IMR-90 (cell line): ENCODE measurements around the gene PAK6. TPM values are rescaled to one million over a fixed set of nuclear protein-coding genes. Genes with fewer than 3 reads are reported as not detected.

Experiments
- ATAC-seq: fragments of 200-7000 bp; cut with Tn5 transposase; 2 replicates; pipeline ENCODE4 v1.9.1; 2020; ENCODE audit warnings: low read depth, mild to moderate bottlenecking, moderate library complexity
- BruUV-seq: library from RNA; stranded (reverse); fragments of 400-500 nt; replicated peaks from 2 replicates; lab custom pipeline; 2021; lab: Mats Ljungman, UMichigan
- CTCF ChIA-PET: fragments of 300-600 bp; formaldehyde crosslinking; extraction: SDS; loops from one replicate; lab custom pipeline; 2021; ENCODE audit warnings: antibody characterized with exemption; lab: Yijun Ruan, JAX
- POLR2A ChIA-PET: fragments of 300-600 bp; sonication (Branson Sonifier 250); formaldehyde crosslinking; loops from one replicate; lab custom pipeline; 2022; ENCODE audit warnings: antibody characterized with exemption; ENCODE audit not compliant: unreplicated experiment; lab: Charles Lee
- DNase-seq: peaks from one replicate; pipeline ENCODE4 v3.0.0; 2013
- H2AFZ ChIP-seq: replicated peaks from 2 replicates; pipeline ENCODE3; 2013; ENCODE audit warnings: low read length, mild to moderate bottlenecking; ENCODE audit not compliant: poor library complexity
- H2AK5ac ChIP-seq: 2 replicates; pipeline ENCODE4 v1.6.1; 2013; ENCODE audit warnings: low read depth, low read length, inconsistent platforms
- H2AK9ac ChIP-seq: replicated peaks from 2 replicates; pipeline ENCODE3; 2013; ENCODE audit warnings: mild to moderate bottlenecking, low read depth, low read length, moderate library complexity; ENCODE audit not compliant: poor library complexity
- H2BK120ac ChIP-seq: 2 replicates; pipeline ENCODE4 v1.6.1; 2013; ENCODE audit warnings: low read depth, low read length, inconsistent platforms
- H2BK15ac ChIP-seq: 3 replicates; pipeline ENCODE4 v1.6.1; 2013; ENCODE audit warnings: low read depth, low read length, inconsistent platforms
- H2BK20ac ChIP-seq: 2 replicates; pipeline ENCODE4 v1.6.1; 2013; ENCODE audit warnings: low read depth, mild to moderate bottlenecking, inconsistent platforms, low read length, moderate library complexity
- H2BK5ac ChIP-seq: 2 replicates; pipeline ENCODE4 v1.6.1; 2013; ENCODE audit warnings: mild to moderate bottlenecking, low read depth, low read length, inconsistent platforms; ENCODE audit not compliant: poor library complexity, severe bottlenecking
- H3K14ac ChIP-seq: replicated peaks from 2 replicates; pipeline ENCODE4 v1.6.1; 2013; ENCODE audit warnings: low read depth, low read length, inconsistent platforms
- H3K18ac ChIP-seq: 2 replicates; pipeline ENCODE4 v1.6.1; 2013; ENCODE audit warnings: low read depth, low read length, control low read depth
- H3K23ac ChIP-seq: 2 replicates; pipeline ENCODE4 v1.6.1; 2013; ENCODE audit warnings: low read depth, low read length, inconsistent platforms
- H3K27ac ChIP-seq: 2 replicates; pipeline ENCODE4 v1.5.1; 2013; ENCODE audit warnings: mild to moderate bottlenecking, control low read depth, low read length; ENCODE audit not compliant: insufficient read depth
- H3K27me3 ChIP-seq: 2 replicates; pipeline ENCODE4 v1.6.1; 2013; ENCODE audit warnings: low read length; ENCODE audit not compliant: control insufficient read depth, insufficient read depth
- H3K36me3 ChIP-seq: 2 replicates; pipeline ENCODE4 v1.6.1; 2013; ENCODE audit warnings: low read length, mixed read lengths; ENCODE audit not compliant: control insufficient read depth, insufficient read depth
- H3K4ac ChIP-seq: 2 replicates; pipeline ENCODE4 v1.6.1; 2013; ENCODE audit warnings: low read depth, low read length, inconsistent platforms
- H3K4me1 ChIP-seq: 2 replicates; pipeline ENCODE4 v1.6.1; 2013; ENCODE audit warnings: low read length, mixed read lengths; ENCODE audit not compliant: control insufficient read depth, insufficient read depth
- H3K4me2 ChIP-seq: 2 replicates; pipeline ENCODE4 v1.6.1; 2013; ENCODE audit warnings: low read depth, mild to moderate bottlenecking, control low read depth, low read length, moderate library complexity
- H3K4me3 ChIP-seq: 2 replicates; pipeline ENCODE4 v1.5.1; 2013; ENCODE audit warnings: low read depth, mild to moderate bottlenecking, control low read depth, low read length, moderate library complexity; ENCODE audit not compliant: insufficient read depth
- H3K56ac ChIP-seq: 2 replicates; pipeline ENCODE4 v1.6.1; 2013; ENCODE audit warnings: low read length, inconsistent platforms; ENCODE audit not compliant: insufficient read depth; ENCODE audit errors: extremely low read depth
- H3K79me1 ChIP-seq, 2 experiments: 2 replicates each; pipeline ENCODE4 v1.6.1; 2013; ENCODE audit warnings: low read length in 2 of 2, inconsistent platforms in 1 of 2, low read depth in 1 of 2
- H3K9ac ChIP-seq: 2 replicates; pipeline ENCODE4 v1.6.1; 2013; ENCODE audit warnings: low read depth, low read length, control low read depth
- H3K9me1 ChIP-seq: 2 replicates; pipeline ENCODE4 v1.6.1; 2013; ENCODE audit warnings: low read length, inconsistent platforms; ENCODE audit not compliant: insufficient read depth
- H3K9me3 ChIP-seq: 2 replicates; pipeline ENCODE4 v1.6.1; 2013; ENCODE audit warnings: low read length; ENCODE audit not compliant: control insufficient read depth, insufficient read depth
- H4K20me1 ChIP-seq: 2 replicates; pipeline ENCODE4 v1.6.1; 2013; ENCODE audit warnings: low read length, inconsistent platforms; ENCODE audit not compliant: insufficient read depth
- H4K5ac ChIP-seq: 2 replicates; pipeline ENCODE4 v1.6.1; 2013; ENCODE audit warnings: mild to moderate bottlenecking, low read depth, low read length, control low read depth
- H4K8ac ChIP-seq, 2 experiments: 2 replicates each; pipeline ENCODE4 v1.6.1; 2013; ENCODE audit warnings: low read depth in 2 of 2, low read length in 2 of 2, control low read depth in 1 of 2, inconsistent platforms in 1 of 2
- H4K91ac ChIP-seq: 2 replicates; pipeline ENCODE4 v1.6.1; 2013; ENCODE audit warnings: low read depth, low read length, inconsistent platforms; ENCODE audit not compliant: insufficient read depth
- BHLHE40 ChIP-seq: fragments of 150-350 bp; IDR thresholded peaks from 2 replicates; pipeline ENCODE4 v1.6.1; 2016; ENCODE audit warnings: mild to moderate bottlenecking, low read depth, low read length
- CEBPB ChIP-seq: IDR thresholded peaks from 2 replicates; pipeline ENCODE4 v1.6.1; 2012; ENCODE audit warnings: low read depth, low read length, improper control_type of control experiment
- CHD1 ChIP-seq: IDR thresholded peaks from 2 replicates; pipeline ENCODE4 v1.6.1; 2012; ENCODE audit warnings: low read depth, low read length, improper control_type of control experiment
- CTCF ChIP-seq: conservative IDR thresholded peaks from 2 replicates; pipeline ENCODE4 v1.5.1; 2012; ENCODE audit warnings: mild to moderate bottlenecking, low read depth, low read length, improper control_type of control experiment
- FOS ChIP-seq: fragments of 150-350 bp; IDR thresholded peaks from 2 replicates; pipeline ENCODE4 v1.6.1; 2016; ENCODE audit warnings: low read depth, low read length
- MAZ ChIP-seq: IDR thresholded peaks from 2 replicates; pipeline ENCODE4 v1.6.1; 2012; ENCODE audit warnings: low read depth, mild to moderate bottlenecking, low read length, improper control_type of control experiment, moderate library complexity, borderline replicate concordance
- MXI1 ChIP-seq: IDR thresholded peaks from 2 replicates; pipeline ENCODE4 v1.6.1; 2012; ENCODE audit warnings: low read depth, mild to moderate bottlenecking, low read length, moderate library complexity, borderline replicate concordance
- NFE2L2 ChIP-seq: fragments of 150-350 bp; IDR thresholded peaks from 2 replicates; pipeline ENCODE4 v1.6.1; 2016; ENCODE audit warnings: low read depth, mild to moderate bottlenecking, low read length
- POLR2A ChIP-seq: IDR thresholded peaks from 2 replicates; pipeline ENCODE4 v1.6.1; 2012; ENCODE audit warnings: mild to moderate bottlenecking, low read depth, low read length
- RAD21 ChIP-seq: IDR thresholded peaks from 2 replicates; pipeline ENCODE4 v1.6.1; 2012; ENCODE audit warnings: low read length, improper control_type of control experiment
- RCOR1 ChIP-seq: IDR thresholded peaks from 2 replicates; pipeline ENCODE4 v1.6.1; 2012; ENCODE audit warnings: mild to moderate bottlenecking, low read length, improper control_type of control experiment; ENCODE audit not compliant: insufficient replicate concordance
- RFX5 ChIP-seq: IDR thresholded peaks from 2 replicates; pipeline ENCODE4 v1.8.0; 2012; ENCODE audit warnings: low read depth, mild to moderate bottlenecking, low read length, moderate library complexity
- SMC3 ChIP-seq: fragments of 150-350 bp; IDR thresholded peaks from 2 replicates; pipeline ENCODE4 v1.6.1; 2016; ENCODE audit warnings: low read depth, mild to moderate bottlenecking, antibody characterized with exemption, low read length, moderate library complexity
- WGBS, 2 experiments: methylation state at CpG; one replicate each; pipeline versions ENCODE4 v1.1.5 to v1.1.7; 2013; ENCODE audit warnings: missing lambda C conversion rate in 2 of 2; ENCODE audit not compliant: insufficient read length in 1 of 2; ENCODE audit errors: extremely low coverage in 2 of 2; 5-methylcytosine and 5-hydroxymethylcytosine counted together
- dilution Hi-C: fragments of 300-500 bp; cut with HindIII; formaldehyde crosslinking; loops from one replicate; pipeline ENCODE4 v1.14.3; 2018; ENCODE audit warnings: low sequenced_read_pairs; ENCODE audit not compliant: unreplicated experiment
- in situ Hi-C: fragments of 300-500 bp; cut with MboI; formaldehyde crosslinking; loops from 3 replicates; pipeline ENCODE4 v1.14.3; 2019; ENCODE audit warnings: low sequenced_read_pairs, inconsistent platforms, mixed read lengths
- intact Hi-C: fragments of 100-400 bp; cut with micrococcal nuclease; formaldehyde crosslinking; loops from 2 replicates; pipeline ENCODE4 v1.10.0; 2022
- polyA plus RNA-seq, 3 experiments: library from polyadenylated mRNA; depleted of rRNA; stranded (reverse); fragments of >200 nt; gene quantifications; 2 replicates each; pipeline ENCODE4 v1.2.3, GENCODE V29; 2012; ENCODE audit warnings: low replicate concordance in 1 of 3
- total RNA-seq: library from RNA; depleted of rRNA; stranded (reverse); fragments of >200 nt; gene quantifications from 2 replicates; pipeline ENCODE4 v1.2.3, GENCODE V29; 2012

The PAK6 gene
- total and polyA plus RNA-seq, 2 of the 4 experiments (the other 2 are of a cell fraction), result 0.21 TPM; not detected in 1

- H4K20me1 ChIP-seq, result no peaks in the 10 kb centered on the region
- peaks cover 51% of the 10 kb centered on the region for H3K27me3 ChIP-seq
- H3K56ac ChIP-seq, result no peak overlapping the region
- WGBS, 2 experiments, result 4% methylated on average over 48 of the region's 82 CpGs; no CpG with 5 or more reads in 1 of the 2 experiments
- H3K4ac ChIP-seq, result no peak overlapping the region
- no peak overlapping the region for H4K5ac ChIP-seq
- no peak overlapping the region for H3K18ac ChIP-seq
- H4K8ac ChIP-seq, result no peak overlapping the region
- H3K4me3 ChIP-seq, result peak overlapping the region; percentile 40
- intact Hi-C loops, result no loop called here
- no peak overlapping the region for H4K91ac ChIP-seq
- in situ Hi-C loops, result no loop called here
- H3K4me1 ChIP-seq, result peaks cover 2% of the 10 kb centered on the region; the same call in 1 of the 2 replicates
- peak overlapping the region; percentile 11 for H2AK9ac ChIP-seq
- POLR2A ChIA-PET, result no interaction called here
- no peaks in the 10 kb centered on the region for H3K79me1 ChIP-seq
- BruUV-seq, result no TSS peak
- CTCF ChIA-PET, result no interaction called here
- H3K14ac ChIP-seq, result no peak overlapping the region
- no peak overlapping the region for H2BK15ac ChIP-seq
- H3K9ac ChIP-seq, result no peak overlapping the region
- no peaks in the 10 kb centered on the region for H3K9me3 ChIP-seq
- no peak overlapping the region for H2BK20ac ChIP-seq
- H3K4me2 ChIP-seq, result peak overlapping the region; percentile 67
- DNase-seq, result no peak
- peak; percentile 68 for ATAC-seq
- peak overlapping the region; percentile 87 for H2AFZ ChIP-seq
- no peaks in the 10 kb centered on the region for H3K36me3 ChIP-seq
- no peak overlapping the region for H2AK5ac ChIP-seq
- H2BK120ac ChIP-seq, result no peak overlapping the region
- H3K27ac ChIP-seq, result no peak overlapping the region
- no peak overlapping the region for H3K23ac ChIP-seq
- no peaks in the 10 kb centered on the region; the same call in 1 of the 2 replicates for H3K9me1 ChIP-seq
- dilution Hi-C loops, result no loop called here
- TF ChIP-seq SMC3 (no peak), RAD21 (no peak), RFX5 (no peak), CEBPB (no peak), CTCF (no peak), CHD1 (no peak), NFE2L2 (no peak), RCOR1 (no peak), BHLHE40 (no peak), MAZ (no peak), MXI1 (no peak), FOS (no peak), POLR2A (no peak)
- no peak overlapping the region for H2BK5ac ChIP-seq
These were observed 13.7 kb downstream of the PAK6 start for GRCh38 chr15:40252438-40253166.
